Kidney (tissue), 14 donors: ENCODE measurements around the gene ADGRA1. TPM values are rescaled to one million over a fixed set of nuclear protein-coding genes. Genes with fewer than 3 reads are reported as not detected.
"Not testable (repeated sequence)": the region's sequence is repeated elsewhere in the genome, so short reads cannot be mapped to it uniquely, and the experiment has no call there.

Experiments used
- DNase-seq, 5 donors: peaks; one replicate each; pipeline ENCODE4 v3.0.0-alpha.2; 2013 to 2020
- FAIRE-seq: peaks from 2 replicates; lab custom pipeline; 2012; peaks lifted over from hg19 to GRCh38; lab: Jason Lieb, UNC
- H3K27ac ChIP-seq, 2 donors: one replicate each; pipeline ENCODE4 v1.7.0; 2013; ENCODE audit warnings: low read depth in 2 of 2, low read length in 2 of 2, inconsistent platforms in 1 of 2
- H3K27me3 ChIP-seq: one replicate; pipeline ENCODE4 v1.7.1; 2013; ENCODE audit warnings: low read length, inconsistent platforms; ENCODE audit not compliant: control insufficient read depth, insufficient read depth
- H3K36me3 ChIP-seq, 3 donors: one replicate each; pipeline versions ENCODE4 v1.7.0 to v1.7.1; 2013; ENCODE audit warnings: low read length in 3 of 3, control low read depth in 1 of 3, inconsistent platforms in 1 of 3; ENCODE audit not compliant: insufficient read depth in 3 of 3, control insufficient read depth in 2 of 3
- H3K4me1 ChIP-seq, 3 donors: one replicate each; pipeline versions ENCODE4 v1.7.0 to v1.7.1; 2013; ENCODE audit warnings: low read length in 3 of 3, inconsistent platforms in 1 of 3, low read depth in 1 of 3; ENCODE audit not compliant: control insufficient read depth in 2 of 3, insufficient read depth in 2 of 3
- H3K4me3 ChIP-seq, 3 donors: one replicate each; pipeline versions ENCODE4 v1.7.0 to v1.8.1; 2013; ENCODE audit warnings: low read length in 3 of 3, control low read depth in 1 of 3, inconsistent platforms in 1 of 3
- H3K9ac ChIP-seq, 3 donors: one replicate each; pipeline versions ENCODE4 v1.7.0 to v1.7.1; 2013; ENCODE audit warnings: low read length in 3 of 3, control low read depth in 1 of 3, inconsistent platforms in 1 of 3
- H3K9me3 ChIP-seq, 3 donors: one replicate each; pipeline versions ENCODE4 v1.7.0 to v1.7.1; 2013; ENCODE audit warnings: low read length in 3 of 3, control low read depth in 1 of 3, inconsistent platforms in 1 of 3; ENCODE audit not compliant: control insufficient read depth in 2 of 3, insufficient read depth in 1 of 3
- intact Hi-C: fragments of 100-400 bp; cut with DNase I; formaldehyde crosslinking; loops from one replicate; pipeline ENCODE4 v1.11.1; 2022
- polyA plus RNA-seq: library from polyadenylated mRNA; stranded (reverse); fragments of 350-450 nt; fragmentation: Illumina TruSeq; extraction: RNeasy Lipid Tissue Mini Kit (QIAGEN cat#74804); gene quantifications from one replicate; pipeline ENCODE4 v1.2.3, GENCODE V29; 2014; ENCODE audit warnings: low read depth, low replicate concordance; ENCODE audit not compliant: insufficient read depth
- total RNA-seq: library from RNA; stranded (reverse); fragmentation: NEBNext Ultra II Directional; extraction: Animal tissue kit (Norgen Biotek cat#: 25700); gene quantifications from one replicate; pipeline ENCODE4 v1.2.1, GENCODE V29; 2021
- TF ChIP-seq, protein P1 (sequence below): IDR thresholded peaks from 3 replicates; pipeline ENCODE4 v1.5.1; 2012; ENCODE audit warnings: mild to moderate bottlenecking, moderate library complexity, borderline replicate concordance; ENCODE audit not compliant: insufficient read depth; ENCODE audit errors: extremely low read depth
- donor health status: control.
- donor health status: control.
- donor health status: control.
- donor health status: control.
- donor health status: control.
- donor health status: DM: yes; HTN: yes; CAD: no.
- donor health status: Normal renal cell carcinoma (clear cell type).

Gene ADGRA1
- total and polyA plus RNA-seq, 2 donors from 2014 or later: 0.91 to 1.1 TPM

GRCh38 chr10:133052076-133052475, 35.6 kb upstream of the ADGRA1 start:
- no peaks in the 10 kb centered on the region for H3K27me3 ChIP-seq
- no peak overlapping the region for H3K4me3 ChIP-seq
- no peak for FAIRE-seq
- intact Hi-C loops: no loop called here
- no peak overlapping the region for H3K9ac ChIP-seq
- no peaks in the 10 kb centered on the region for H3K36me3 ChIP-seq
- TF ChIP-seq, protein P1, sequence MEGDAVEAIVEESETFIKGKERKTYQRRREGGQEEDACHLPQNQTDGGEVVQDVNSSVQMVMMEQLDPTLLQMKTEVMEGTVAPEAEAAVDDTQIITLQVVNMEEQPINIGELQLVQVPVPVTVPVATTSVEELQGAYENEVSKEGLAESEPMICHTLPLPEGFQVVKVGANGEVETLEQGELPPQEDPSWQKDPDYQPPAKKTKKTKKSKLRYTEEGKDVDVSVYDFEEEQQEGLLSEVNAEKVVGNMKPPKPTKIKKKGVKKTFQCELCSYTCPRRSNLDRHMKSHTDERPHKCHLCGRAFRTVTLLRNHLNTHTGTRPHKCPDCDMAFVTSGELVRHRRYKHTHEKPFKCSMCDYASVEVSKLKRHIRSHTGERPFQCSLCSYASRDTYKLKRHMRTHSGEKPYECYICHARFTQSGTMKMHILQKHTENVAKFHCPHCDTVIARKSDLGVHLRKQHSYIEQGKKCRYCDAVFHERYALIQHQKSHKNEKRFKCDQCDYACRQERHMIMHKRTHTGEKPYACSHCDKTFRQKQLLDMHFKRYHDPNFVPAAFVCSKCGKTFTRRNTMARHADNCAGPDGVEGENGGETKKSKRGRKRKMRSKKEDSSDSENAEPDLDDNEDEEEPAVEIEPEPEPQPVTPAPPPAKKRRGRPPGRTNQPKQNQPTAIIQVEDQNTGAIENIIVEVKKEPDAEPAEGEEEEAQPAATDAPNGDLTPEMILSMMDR: no peak
- peaks cover 0 to 5% (median 0%) of the 10 kb centered on the region in 3 donors for H3K9me3 ChIP-seq
- H3K4me1 ChIP-seq: no peaks in the 10 kb centered on the region
- H3K27ac ChIP-seq: no peak overlapping the region
- DNase-seq: no peak

DNA sequence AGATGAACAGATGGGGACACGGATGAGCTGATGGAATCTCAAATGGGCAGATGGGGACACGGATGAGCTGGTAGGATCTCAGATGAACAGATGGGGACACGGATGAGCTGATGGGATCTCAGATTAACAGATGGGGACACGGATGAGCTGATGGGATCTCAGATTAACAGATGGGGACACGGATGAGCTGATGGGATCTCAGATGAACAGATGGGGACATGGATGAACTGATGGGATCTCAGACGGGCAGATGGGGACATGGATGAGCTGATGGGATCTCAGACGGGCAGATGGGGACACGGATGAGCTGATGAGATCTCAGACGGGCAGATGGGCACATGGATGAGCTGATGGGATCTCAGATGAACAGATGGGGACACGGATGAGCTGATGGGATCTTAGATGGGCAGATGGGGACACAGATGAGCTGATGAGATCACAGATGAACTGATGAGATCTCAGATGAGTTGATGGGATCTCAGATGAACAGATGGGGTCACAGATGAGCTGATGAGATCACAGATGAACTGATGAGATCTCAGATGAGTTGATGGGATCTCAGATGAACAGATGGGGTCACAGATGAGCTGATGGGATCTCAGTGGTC, 34.1 kb upstream of the ADGRA1 start:
- H3K4me1 ChIP-seq, intact Hi-C loops, H3K27me3 ChIP-seq, H3K9ac ChIP-seq, FAIRE-seq, H3K9me3 ChIP-seq, H3K27ac ChIP-seq, DNase-seq, H3K36me3 ChIP-seq, H3K4me3 ChIP-seq: not testable (repeated sequence)

- Histone ChIP-seq H3K27ac (no peak overlapping the region), H3K4me3 (no peak overlapping the region), H3K9ac (no peak overlapping the region), H3K27me3 (no peaks in the 10 kb centered on the region), H3K4me1 (no peaks in the 10 kb centered on the region), H3K36me3 (no peaks in the 10 kb centered on the region), H3K9me3 (peaks cover 0 to 5% (median 0%) of the 10 kb centered on the region in 3 donors)
- TF ChIP-seq, protein P1: no peak
- no peak for DNase-seq
- intact Hi-C loops: no loop called here
- no peak for FAIRE-seq
Measured at GRCh38 chr10:133055470-133055869, 32.3 kb upstream of the ADGRA1 start.

GRCh38 chr10:133056001-133056400, 31.7 kb upstream of the ADGRA1 start:
- Histone ChIP-seq H3K27ac (no peak overlapping the region), H3K9me3 (peaks cover 0 to 5% (median 0%) of the 10 kb centered on the region in 3 donors), H3K27me3 (no peaks in the 10 kb centered on the region), H3K4me3 (no peak overlapping the region), H3K36me3 (no peaks in the 10 kb centered on the region), H3K4me1 (no peaks in the 10 kb centered on the region), H3K9ac (no peak overlapping the region)
- TF ChIP-seq, protein P1: no peak
- intact Hi-C loops: no loop called here
- DNase-seq: no peak
- FAIRE-seq: no peak
